ENCODE measurements around the gene SSBP4.

GRCh38 chr19:18437491-18438330, 18.5 kb downstream of the SSBP4 start, which contains the start of gene ISYNA1:
- no peak for TF ChIP-seq JUN (IDR thresholded peaks at IDR 0.05; ENCODE audit: low read depth, low read length)
- no peak for TF ChIP-seq CTCF (IDR thresholded peaks at IDR 0.05; ENCODE audit: control extremely low read depth in 1 of 3, insufficient read depth in 1 of 3, low read depth in 1 of 3, low read length in 3 of 3)
- no peak for TF ChIP-seq YY1 (IDR thresholded peaks at IDR 0.05; ENCODE audit: low read depth, low read length)
- no peak for TF ChIP-seq BRCA1 (IDR thresholded peaks at IDR 0.05; ENCODE audit: low read depth, low read length)
- no peak for TF ChIP-seq RNF2 (IDR thresholded peaks at IDR 0.05; ENCODE audit: borderline replicate concordance, low read depth, low read length, missing control alignments, poor library complexity, severe bottlenecking)

Measured in H1 (cell line).